ENCODE data around the gene ENC1.

ENC1 gene

DNA sequence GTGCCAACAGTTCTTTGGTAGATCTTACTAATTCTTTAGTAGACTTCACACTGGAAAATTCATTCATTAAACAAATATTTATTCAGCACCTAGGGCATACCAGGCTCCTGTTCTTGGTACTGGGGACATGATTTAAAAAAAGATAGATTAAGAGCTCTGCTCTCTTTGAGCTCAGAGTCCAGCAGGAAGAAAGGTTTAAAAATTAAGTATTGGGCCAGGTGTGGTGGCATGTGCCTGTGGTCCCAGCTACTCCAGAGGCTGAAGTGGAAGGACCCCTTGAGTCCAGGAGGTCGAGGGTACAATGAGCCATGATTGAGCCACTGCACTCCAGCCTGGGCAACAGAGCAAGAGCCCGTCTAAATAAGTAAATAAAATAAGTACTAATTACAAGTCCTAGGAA is 41.4 kb downstream of the ENC1 start:
- DNase-seq, result no peak

DNA sequence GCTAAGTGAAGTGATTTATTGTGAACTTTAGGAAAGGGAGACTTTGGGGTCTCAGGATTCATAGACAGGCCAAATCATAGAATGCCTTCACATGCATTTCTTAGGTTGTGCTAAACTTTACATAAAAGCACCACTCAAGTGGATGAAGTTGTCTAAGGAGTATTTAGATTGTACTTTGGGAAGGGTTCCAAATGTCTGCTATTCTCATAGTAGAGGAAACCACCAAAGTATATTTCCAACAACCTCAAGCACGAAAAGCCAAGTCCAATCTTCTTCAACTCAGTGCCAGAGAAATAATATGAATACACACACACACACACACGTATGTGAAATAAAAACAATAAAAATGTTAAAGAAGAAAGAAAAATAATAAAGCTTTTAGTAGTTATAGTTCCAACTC is 41.8 kb downstream of the ENC1 start:
- no peak for DNase-seq

DNA sequence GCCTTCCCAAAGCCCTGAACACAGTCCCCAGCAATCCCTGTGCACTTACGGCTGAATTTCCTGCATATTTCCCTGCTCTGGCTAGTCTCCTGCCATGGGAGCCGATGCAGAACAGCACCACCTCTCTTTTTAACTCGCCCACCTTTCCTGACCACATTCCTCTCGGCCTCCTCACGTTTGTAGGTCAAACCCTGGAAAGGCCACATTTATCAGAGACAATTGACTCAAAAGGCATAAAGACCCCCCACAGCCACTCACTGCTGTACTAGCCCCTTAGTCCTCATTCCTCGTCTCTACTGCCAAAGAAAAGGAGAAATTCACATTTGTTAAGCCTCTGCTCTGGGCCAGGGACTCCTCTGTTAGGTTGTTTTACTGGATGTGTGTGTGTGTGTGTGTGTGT is 43.6 kb downstream of the ENC1 start:
- no peak for DNase-seq

DNA sequence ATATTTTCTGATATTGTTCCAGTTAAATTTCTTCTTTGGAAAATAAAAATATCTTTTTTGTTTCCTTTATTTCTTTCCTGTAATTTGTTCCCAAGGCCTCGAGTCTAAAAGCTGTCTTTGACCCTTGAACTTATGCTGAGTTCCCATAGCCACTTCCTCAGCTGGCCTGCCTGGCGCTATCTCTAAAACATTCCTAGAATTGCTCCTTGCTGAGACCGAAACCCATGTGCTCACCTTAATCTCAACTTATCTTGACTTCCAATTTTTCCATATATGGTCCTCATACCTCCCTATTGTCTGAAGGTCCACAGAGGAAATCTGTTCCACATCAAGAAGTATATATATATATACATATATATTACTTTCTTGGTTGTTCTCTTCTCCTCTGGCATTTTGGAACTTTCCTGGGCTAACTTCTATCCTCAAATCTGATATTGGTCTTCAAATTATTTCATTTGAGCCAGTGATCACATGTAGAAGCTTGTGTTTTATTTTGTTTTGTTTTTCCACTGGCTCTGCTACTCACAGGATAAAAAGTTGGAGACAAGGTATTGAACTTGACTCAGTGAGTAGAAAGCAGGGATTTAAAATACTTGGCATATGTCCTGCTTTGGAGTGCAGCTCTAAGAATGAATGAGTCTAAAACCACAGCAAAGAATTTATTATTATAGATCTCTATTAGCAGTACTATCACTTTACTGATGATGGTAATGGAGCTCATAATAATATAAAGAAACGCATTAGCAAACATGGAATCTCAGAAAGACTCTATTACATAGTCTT is 45.2 kb downstream of the ENC1 start:
- no peak for DNase-seq

DNA sequence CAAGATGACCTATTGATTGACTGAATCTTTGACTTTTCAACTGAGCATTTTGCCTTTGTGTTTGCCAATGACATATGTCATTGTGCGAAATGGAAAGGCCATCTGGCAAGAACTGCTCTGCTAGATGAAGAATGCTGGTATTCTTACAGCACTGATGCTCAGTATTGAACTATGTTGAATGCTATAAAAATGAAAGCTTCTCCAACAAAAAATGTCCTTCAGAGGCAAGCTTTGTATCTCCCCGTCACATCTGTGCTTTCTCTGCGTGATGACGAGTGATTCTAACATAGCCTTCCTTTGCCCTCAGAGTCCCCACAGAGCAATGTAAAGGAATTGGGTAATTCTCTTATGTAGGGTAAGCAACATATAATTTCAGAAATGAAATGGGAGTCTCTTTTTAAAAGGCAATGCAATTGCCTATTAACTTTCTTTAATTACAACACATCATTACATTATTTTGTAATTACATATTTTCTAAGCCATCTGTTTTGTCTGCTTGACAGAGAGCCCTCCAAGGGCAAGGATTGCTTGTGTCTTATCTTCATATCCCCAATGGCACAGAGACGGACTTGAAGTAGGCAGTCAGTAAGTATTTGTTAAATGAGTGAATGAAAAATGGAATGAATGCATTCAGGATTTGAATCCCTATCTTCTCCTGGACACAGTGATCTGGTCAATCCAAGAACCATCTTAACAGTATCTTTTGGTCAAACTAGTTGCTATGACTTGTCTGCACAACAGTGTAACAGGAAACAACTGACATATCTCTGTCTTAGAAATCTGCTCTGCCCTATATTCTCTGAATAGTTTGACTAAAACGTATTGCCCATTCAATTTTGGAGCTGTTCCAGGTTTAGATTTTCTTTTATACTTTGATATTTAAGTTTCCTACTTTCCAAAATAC is 46.1 kb downstream of the ENC1 start:
- no peak for DNase-seq

DNA sequence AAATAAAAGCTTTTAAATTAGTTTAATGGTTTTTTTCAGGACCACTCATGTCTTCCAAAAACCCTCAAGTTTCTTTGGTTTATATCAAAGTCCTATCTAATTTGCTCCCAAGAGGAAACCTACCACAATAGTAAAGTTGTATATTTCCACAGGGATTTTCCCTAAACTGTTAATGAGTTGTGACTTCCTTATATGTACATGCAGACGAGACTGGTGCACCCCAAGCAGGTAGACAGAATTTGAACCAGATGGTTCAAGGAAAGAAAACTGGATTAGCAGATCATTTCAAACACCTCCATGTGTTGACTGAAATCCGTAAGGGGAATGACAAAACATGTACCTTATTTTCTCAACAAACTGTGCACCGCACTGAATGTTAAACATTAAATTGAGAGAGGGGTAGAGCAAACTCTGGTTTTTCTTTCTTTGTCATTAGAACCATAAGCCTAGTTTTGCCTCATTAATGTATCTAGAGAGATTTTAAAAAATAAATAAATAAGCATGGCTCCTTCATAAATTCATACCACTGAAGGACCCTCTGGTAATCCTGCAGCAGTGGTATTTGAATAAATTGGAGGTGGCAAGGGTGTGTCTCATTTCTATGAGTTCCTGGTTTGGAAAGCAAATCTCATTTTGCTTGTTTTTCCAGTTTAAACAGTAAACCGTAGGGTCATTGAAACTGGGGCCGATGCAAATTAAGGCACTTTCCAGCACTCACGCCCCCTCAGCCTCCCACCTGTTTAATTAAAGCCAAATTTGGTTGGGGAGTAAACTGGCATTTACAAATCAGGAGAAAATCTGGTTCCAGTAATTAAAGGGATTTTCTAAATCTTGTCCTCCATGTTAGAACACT is 51.1 kb downstream of the ENC1 start:
- peak; percentile 75 for DNase-seq

DNA sequence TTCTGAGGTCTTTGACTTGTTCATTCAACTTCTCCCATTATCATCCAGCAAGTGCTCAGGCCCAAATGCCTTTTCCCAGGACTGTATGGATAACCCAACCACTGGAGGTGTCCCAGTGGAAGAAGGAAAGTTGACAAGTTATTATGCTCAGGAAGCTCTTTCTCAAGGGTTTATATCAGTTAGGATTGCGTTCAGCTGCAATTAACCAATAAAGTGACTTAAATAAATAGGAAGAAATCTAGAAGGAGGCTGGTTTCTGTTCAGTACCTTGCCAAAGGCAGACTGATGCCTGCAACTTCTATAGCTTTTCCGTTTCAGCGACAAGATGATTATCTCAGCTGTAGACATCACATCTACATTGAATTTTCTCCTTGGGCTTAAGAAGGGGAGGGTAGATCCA is 52.1 kb downstream of the ENC1 start:
- DNase-seq, result no peak

DNA sequence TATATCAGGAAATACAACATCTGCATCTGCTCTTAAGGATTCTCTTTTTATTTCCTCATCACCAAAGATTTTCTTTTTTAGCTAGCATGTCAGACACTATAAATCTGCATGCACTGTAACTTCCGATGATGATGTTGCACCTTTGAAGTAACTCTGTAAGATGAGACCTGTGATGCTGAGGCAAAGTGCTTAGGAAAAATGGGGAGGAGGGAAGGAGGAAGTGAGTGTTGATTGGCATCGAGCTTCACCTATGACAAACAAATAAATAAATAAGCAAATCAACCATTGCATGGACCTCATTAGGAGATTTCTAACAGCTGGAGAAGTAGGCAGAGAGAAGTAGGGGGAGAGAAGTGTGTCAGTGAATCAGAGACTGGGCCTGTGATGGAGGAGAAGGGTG is 52.6 kb downstream of the ENC1 start:
- DNase-seq, result no peak

DNA sequence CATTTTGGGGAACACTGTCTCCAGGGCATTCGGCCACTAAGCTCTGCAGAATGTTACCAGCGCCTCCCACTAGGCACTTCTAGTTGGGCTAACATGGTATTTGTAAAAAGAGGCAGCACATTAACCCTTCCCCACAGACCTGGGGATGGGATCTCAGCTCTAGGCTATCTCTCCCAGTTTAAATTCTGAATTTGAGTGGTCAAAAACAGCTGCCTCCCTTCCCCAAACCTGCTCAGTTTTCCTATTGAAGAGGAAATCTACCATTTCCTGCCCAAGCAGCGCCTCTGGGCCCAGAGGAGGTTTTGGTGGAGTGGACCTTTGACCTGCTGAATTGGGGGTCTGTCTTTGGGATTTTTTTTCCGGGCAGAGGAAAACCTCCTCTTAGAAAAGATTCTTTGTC is 53.2 kb downstream of the ENC1 start:
- no peak for DNase-seq

DNA sequence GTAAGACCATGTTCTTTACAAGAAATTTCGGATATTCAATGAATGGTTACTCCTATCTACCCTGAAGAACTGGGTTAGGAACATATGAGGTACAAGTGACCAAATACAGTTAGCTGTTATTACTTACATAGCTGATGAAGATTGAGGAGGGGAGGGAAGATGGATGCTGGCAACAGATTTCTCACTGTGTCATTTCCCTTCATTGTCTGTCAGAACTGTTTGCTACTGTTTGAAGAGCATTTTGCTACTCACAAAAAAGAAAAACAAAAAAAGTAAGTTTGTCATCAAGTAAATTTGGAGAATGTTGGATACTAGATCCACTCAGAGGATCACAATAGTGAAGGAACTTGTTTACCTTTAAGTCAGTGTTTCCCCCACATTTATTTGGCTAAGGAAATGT is 53.7 kb downstream of the ENC1 start:
- no peak for DNase-seq

DNA sequence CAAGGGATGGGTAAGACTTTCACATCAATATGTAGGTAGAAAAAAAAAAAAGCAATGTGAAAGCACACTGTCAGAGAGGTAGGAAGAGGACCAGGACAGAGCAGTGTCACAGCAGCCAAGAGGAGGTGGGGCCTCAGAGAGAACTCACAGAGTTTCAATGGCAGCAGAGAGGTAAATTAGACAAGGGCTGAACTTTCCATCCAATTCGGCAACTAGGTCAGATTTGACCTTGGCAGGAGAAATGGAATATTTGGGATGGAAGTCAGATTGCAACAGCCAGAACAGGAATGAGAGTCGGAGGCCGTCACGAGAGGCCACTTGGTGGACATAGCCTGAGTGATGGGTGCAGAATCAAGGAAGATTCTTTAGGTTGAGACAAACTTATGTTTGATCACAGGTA is 57.7 kb downstream of the ENC1 start:
- no peak for DNase-seq

DNA sequence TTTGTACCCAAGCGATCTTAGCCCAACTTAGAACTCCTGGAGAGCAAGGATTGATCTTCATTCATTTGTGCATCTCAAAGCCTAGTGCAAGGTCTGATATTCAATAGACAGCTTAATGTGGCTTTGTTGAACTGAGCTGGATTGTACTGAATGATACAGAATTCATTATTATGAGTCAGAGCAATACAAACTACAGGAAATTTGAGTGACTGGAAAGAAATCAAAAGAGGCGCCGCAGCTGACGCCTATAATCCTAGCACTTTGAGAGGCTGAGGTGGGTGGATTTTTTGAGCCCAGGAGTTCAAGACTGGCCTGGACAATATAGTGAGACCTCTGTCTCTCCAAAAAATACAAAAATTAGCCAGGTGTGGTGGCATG is 58.6 kb downstream of the ENC1 start:
- DNase-seq, result no peak

DNA sequence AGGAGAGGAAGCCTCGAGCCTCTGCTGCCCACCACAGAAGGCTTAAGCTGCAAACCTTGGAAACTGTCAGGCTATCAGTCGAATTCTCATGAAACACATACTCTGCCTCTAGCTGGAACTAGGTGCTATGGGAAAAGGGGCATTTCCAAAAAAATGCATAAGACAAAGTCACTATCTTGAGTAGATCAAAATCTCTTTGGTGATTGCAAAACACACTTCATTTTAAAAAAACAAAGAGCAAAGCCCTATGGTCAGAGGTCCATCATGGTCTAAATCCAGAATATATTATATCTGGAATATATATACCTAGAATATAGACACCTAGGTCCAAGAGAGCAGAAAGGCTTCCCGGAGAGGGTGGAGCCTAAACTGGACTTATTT is 59.8 kb downstream of the ENC1 start:
- DNase-seq, result no peak

DNA sequence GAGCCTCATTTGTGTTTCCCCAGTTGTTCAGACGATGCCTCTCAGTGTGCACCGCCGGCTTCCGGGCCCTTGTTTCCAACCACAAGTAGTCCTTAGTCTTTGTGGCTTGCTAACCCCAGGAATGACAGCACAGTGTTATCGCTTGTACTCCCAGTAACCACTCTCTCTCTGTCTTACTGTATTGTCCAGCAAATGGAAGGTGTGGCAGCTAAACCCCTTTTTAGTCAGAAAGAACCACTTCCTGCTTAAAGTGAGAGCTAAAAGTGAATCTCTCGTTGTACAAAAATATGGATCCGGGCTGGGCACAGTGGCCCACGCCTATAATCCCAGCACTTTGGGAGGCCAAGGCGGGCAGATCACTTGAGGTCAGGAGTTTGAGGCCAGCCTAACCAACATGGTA is 61.3 kb downstream of the ENC1 start:
- DNase-seq, result no peak

DNA sequence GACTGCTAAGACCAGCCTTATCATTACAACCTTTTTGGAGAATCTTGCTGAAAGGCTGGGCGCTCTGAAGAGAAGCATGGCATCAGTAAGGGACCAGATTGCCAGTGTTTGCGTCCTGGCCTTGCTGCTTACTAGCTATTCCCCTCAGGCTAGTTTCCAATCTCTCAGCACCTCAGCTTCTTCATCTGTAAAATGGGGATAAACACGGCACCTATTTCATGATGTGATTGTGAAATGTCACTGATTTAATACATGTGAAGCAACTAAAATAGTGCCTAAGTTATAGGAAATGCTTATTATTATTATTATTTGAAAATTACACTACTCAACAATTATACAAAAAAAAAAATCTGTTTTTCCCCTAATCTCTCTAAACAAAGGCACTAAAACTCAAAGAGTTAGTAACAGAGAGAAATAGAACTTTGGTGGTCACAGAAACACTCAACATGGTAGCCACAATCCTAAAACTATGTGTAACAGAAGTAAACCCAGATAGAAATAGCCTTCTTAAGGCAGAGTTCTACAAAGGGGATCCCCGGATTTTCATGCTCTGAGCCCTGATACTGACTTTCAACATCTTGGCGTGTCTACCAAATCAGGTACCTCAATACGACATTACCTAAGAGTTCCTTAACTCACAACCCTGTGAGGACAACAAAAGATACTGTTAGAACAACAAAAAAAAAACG is 62.0 kb downstream of the ENC1 start:
- DNase-seq, result no peak
